OCI-LY7 (cell line): ENCODE data around the gene ABL1.

Experiments used
- EZH2phosphoT487 ChIP-seq: fragments of 200-600 bp; sonication (generic); IDR thresholded peaks from 2 replicates; pipeline ENCODE4 v1.6.1; 2018; ENCODE audit warnings: low read depth, borderline replicate concordance, mild to moderate bottlenecking, mixed run types, antibody characterized with exemption, low read length, moderate library complexity, mixed read lengths
- TF ChIP-seq, protein P1 (sequence below): fragments of 200-600 bp; sonication (generic); conservative IDR thresholded peaks from 2 replicates; pipeline ENCODE4 v1.5.1; 2014; ENCODE audit warnings: mild to moderate bottlenecking, antibody characterized with exemption, low read length, moderate library complexity, mixed read lengths

DNA sequence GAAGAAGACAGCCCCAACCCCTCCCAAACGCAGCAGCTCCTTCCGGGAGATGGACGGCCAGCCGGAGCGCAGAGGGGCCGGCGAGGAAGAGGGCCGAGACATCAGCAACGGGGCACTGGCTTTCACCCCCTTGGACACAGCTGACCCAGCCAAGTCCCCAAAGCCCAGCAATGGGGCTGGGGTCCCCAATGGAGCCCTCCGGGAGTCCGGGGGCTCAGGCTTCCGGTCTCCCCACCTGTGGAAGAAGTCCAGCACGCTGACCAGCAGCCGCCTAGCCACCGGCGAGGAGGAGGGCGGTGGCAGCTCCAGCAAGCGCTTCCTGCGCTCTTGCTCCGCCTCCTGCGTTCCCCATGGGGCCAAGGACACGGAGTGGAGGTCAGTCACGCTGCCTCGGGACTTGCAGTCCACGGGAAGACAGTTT, 49.1 kb downstream of the ABL1 start:
- TF ChIP-seq, protein P1, sequence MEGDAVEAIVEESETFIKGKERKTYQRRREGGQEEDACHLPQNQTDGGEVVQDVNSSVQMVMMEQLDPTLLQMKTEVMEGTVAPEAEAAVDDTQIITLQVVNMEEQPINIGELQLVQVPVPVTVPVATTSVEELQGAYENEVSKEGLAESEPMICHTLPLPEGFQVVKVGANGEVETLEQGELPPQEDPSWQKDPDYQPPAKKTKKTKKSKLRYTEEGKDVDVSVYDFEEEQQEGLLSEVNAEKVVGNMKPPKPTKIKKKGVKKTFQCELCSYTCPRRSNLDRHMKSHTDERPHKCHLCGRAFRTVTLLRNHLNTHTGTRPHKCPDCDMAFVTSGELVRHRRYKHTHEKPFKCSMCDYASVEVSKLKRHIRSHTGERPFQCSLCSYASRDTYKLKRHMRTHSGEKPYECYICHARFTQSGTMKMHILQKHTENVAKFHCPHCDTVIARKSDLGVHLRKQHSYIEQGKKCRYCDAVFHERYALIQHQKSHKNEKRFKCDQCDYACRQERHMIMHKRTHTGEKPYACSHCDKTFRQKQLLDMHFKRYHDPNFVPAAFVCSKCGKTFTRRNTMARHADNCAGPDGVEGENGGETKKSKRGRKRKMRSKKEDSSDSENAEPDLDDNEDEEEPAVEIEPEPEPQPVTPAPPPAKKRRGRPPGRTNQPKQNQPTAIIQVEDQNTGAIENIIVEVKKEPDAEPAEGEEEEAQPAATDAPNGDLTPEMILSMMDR = no peak
- no peak for TF ChIP-seq EZH2phosphoT487
